ENCODE results near the gene PCCA.
"Not testable (repeated sequence)": the region's sequence is repeated elsewhere in the genome, so short reads cannot be mapped to it uniquely, and the experiment has no call there.

PCCA gene

GRCh38 chr13:100139817-100140216 lies 50.9 kb downstream of the PCCA start:
- no peaks in the 10 kb centered on the region for H3K4me1 ChIP-seq (ENCODE audit: control insufficient read depth, insufficient read depth, low read length, poor library complexity, severe bottlenecking)
- H3K27ac ChIP-seq (ENCODE audit: low read depth, low read length, severe bottlenecking) = no peak overlapping the region
- H3K9me3 ChIP-seq (ENCODE audit: control insufficient read depth, low read length) = no peaks in the 10 kb centered on the region
- WGBS, 2 experiments (ENCODE audit: insufficient coverage in 2 of 2) = no CpG with 5 or more reads among the region's 1 CpG
- H3K4me3 ChIP-seq (ENCODE audit: extremely low read depth, insufficient read depth, low read length, poor library complexity, severe bottlenecking) = no peak overlapping the region
- peaks cover 10% of the 10 kb centered on the region for H3K36me3 ChIP-seq (ENCODE audit: control insufficient read depth, insufficient read depth, low read length)

DNA sequence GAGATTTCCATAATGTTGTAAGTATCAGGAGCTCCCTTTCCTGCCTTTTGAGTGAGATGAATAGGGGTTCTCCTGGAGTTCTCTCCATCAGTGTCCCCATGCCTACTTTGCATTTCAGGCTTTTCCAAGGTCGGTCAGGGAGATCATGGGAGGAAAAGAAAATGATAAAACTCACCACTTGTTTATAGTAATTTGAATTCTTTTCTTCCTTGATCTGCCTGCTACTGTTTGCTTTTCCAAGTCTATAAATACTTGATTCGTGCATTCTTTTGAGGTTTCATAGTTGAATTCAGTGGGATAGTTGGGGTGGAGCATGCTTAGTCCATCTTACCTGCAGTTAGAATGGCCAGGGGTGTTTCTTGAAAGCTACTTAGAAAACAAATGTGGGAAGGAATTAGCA lies 51.5 kb downstream of the PCCA start:
- no peak overlapping the region for H3K27ac ChIP-seq (ENCODE audit: low read depth, low read length, severe bottlenecking)
- no CpG with 5 or more reads among the region's 2 CpGs for WGBS, 2 experiments (ENCODE audit: insufficient coverage in 2 of 2)
- no peak overlapping the region for H3K4me3 ChIP-seq (ENCODE audit: extremely low read depth, insufficient read depth, low read length, poor library complexity, severe bottlenecking)
- H3K9me3 ChIP-seq (ENCODE audit: control insufficient read depth, low read length) = no peaks in the 10 kb centered on the region
- no peaks in the 10 kb centered on the region for H3K4me1 ChIP-seq (ENCODE audit: control insufficient read depth, insufficient read depth, low read length, poor library complexity, severe bottlenecking)
- H3K36me3 ChIP-seq (ENCODE audit: control insufficient read depth, insufficient read depth, low read length) = peaks cover 15% of the 10 kb centered on the region

GRCh38 chr13:100141461-100141961 lies 52.6 kb downstream of the PCCA start:
- 93 to 100% methylated on average over 2 to 3 of the region's 5 CpGs for whole genome bisulfite sequencing, 2 experiments (ENCODE audit: insufficient coverage in 2 of 2)
- peaks cover 15% of the 10 kb centered on the region for H3K36me3 ChIP-seq (ENCODE audit: control insufficient read depth, insufficient read depth, low read length)
- H3K4me1 ChIP-seq (ENCODE audit: control insufficient read depth, insufficient read depth, low read length, poor library complexity, severe bottlenecking); H3K27ac ChIP-seq (ENCODE audit: low read depth, low read length, severe bottlenecking); H3K9me3 ChIP-seq (ENCODE audit: control insufficient read depth, low read length); H3K4me3 ChIP-seq (ENCODE audit: extremely low read depth, insufficient read depth, low read length, poor library complexity, severe bottlenecking): not testable (repeated sequence)

- H3K36me3 ChIP-seq (ENCODE audit: control insufficient read depth, insufficient read depth, low read length) = peaks cover 22% of the 10 kb centered on the region
- no peak overlapping the region for H3K27ac ChIP-seq (ENCODE audit: low read depth, low read length, severe bottlenecking)
- WGBS, 2 experiments (ENCODE audit: insufficient coverage in 2 of 2) = no CpG with 5 or more reads among the region's 3 CpGs
- H3K4me3 ChIP-seq (ENCODE audit: extremely low read depth, insufficient read depth, low read length, poor library complexity, severe bottlenecking) = no peak overlapping the region
- no peaks in the 10 kb centered on the region for H3K9me3 ChIP-seq (ENCODE audit: control insufficient read depth, low read length)
- H3K4me1 ChIP-seq (ENCODE audit: control insufficient read depth, insufficient read depth, low read length, poor library complexity, severe bottlenecking) = no peaks in the 10 kb centered on the region
These were observed 57.6 kb downstream of the PCCA start for GRCh38 chr13:100146534-100146933.

- whole genome bisulfite sequencing, 2 experiments (ENCODE audit: insufficient coverage in 2 of 2) = 100% methylated on average over 2 of the region's 4 CpGs; no CpG with 5 or more reads in 1 of the 2 experiments
- peaks cover 19% of the 10 kb centered on the region for H3K36me3 ChIP-seq (ENCODE audit: control insufficient read depth, insufficient read depth, low read length)
- no peak overlapping the region for H3K4me3 ChIP-seq (ENCODE audit: extremely low read depth, insufficient read depth, low read length, poor library complexity, severe bottlenecking)
- H3K9me3 ChIP-seq (ENCODE audit: control insufficient read depth, low read length) = no peaks in the 10 kb centered on the region
- no peak overlapping the region for H3K27ac ChIP-seq (ENCODE audit: low read depth, low read length, severe bottlenecking)
- no peaks in the 10 kb centered on the region for H3K4me1 ChIP-seq (ENCODE audit: control insufficient read depth, insufficient read depth, low read length, poor library complexity, severe bottlenecking)
These were observed 58.9 kb downstream of the PCCA start for GRCh38 chr13:100147825-100148224.

DNA sequence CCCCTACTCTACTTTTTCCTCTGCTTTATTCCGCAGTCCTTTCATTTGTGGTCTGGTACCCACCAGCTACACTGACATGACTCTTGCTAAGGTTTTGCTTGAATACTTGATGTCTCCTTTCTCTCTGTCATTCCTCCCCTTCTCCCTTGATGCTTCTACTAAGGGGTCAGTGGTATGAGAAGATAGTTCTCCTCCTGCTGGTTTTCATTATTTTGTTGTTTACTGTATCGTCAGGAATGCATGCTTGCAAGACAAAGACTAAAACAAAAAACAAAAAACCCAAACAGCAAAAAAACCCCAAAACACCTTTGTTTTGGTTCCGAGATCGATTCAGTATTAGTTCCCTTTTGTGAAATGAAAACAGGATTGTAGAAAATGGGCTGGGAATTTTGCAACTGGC lies 59.5 kb downstream of the PCCA start:
- WGBS, 2 experiments (ENCODE audit: insufficient coverage in 2 of 2) = 90% methylated on average over 2 of the region's 4 CpGs; no CpG with 5 or more reads in 1 of the 2 experiments
- H3K36me3 ChIP-seq (ENCODE audit: control insufficient read depth, insufficient read depth, low read length) = peaks cover 19% of the 10 kb centered on the region
- no peaks in the 10 kb centered on the region for H3K9me3 ChIP-seq (ENCODE audit: control insufficient read depth, low read length)
- no peak overlapping the region for H3K27ac ChIP-seq (ENCODE audit: low read depth, low read length, severe bottlenecking)
- no peak overlapping the region for H3K4me3 ChIP-seq (ENCODE audit: extremely low read depth, insufficient read depth, low read length, poor library complexity, severe bottlenecking)
- no peaks in the 10 kb centered on the region for H3K4me1 ChIP-seq (ENCODE audit: control insufficient read depth, insufficient read depth, low read length, poor library complexity, severe bottlenecking)

- Histone ChIP-seq H3K27ac (ENCODE audit: low read depth, low read length, severe bottlenecking) (no peak overlapping the region), H3K4me1 (ENCODE audit: control insufficient read depth, insufficient read depth, low read length, poor library complexity, severe bottlenecking) (no peaks in the 10 kb centered on the region), H3K4me3 (ENCODE audit: extremely low read depth, insufficient read depth, low read length, poor library complexity, severe bottlenecking) (no peak overlapping the region), H3K9me3 (ENCODE audit: control insufficient read depth, low read length) (no peaks in the 10 kb centered on the region), H3K36me3 (ENCODE audit: control insufficient read depth, insufficient read depth, low read length) (peaks cover 15% of the 10 kb centered on the region)
- 83 to 90% methylated on average over 2 of the region's 4 CpGs for WGBS, 2 experiments (ENCODE audit: insufficient coverage in 2 of 2)
These were observed 60.5 kb downstream of the PCCA start for GRCh38 chr13:100149389-100149788.

GRCh38 chr13:100150711-100151110 lies 61.8 kb downstream of the PCCA start:
- H3K4me1 ChIP-seq (ENCODE audit: control insufficient read depth, insufficient read depth, low read length, poor library complexity, severe bottlenecking); H3K4me3 ChIP-seq (ENCODE audit: extremely low read depth, insufficient read depth, low read length, poor library complexity, severe bottlenecking); H3K27ac ChIP-seq (ENCODE audit: low read depth, low read length, severe bottlenecking); H3K9me3 ChIP-seq (ENCODE audit: control insufficient read depth, low read length): not testable (repeated sequence)
- 96 to 97% methylated on average over 16 of the region's 16 CpGs for WGBS, 2 experiments (ENCODE audit: insufficient coverage in 2 of 2)
- H3K36me3 ChIP-seq (ENCODE audit: control insufficient read depth, insufficient read depth, low read length) = peaks cover 12% of the 10 kb centered on the region

- peaks cover 16% of the 10 kb centered on the region for H3K36me3 ChIP-seq (ENCODE audit: control insufficient read depth, insufficient read depth, low read length)
- no peaks in the 10 kb centered on the region for H3K9me3 ChIP-seq (ENCODE audit: control insufficient read depth, low read length)
- H3K4me1 ChIP-seq (ENCODE audit: control insufficient read depth, insufficient read depth, low read length, poor library complexity, severe bottlenecking) = no peaks in the 10 kb centered on the region
- WGBS, 2 experiments (ENCODE audit: insufficient coverage in 2 of 2) = 83 to 92% methylated on average over 4 of the region's 6 CpGs
- no peak overlapping the region for H3K4me3 ChIP-seq (ENCODE audit: extremely low read depth, insufficient read depth, low read length, poor library complexity, severe bottlenecking)
- H3K27ac ChIP-seq (ENCODE audit: low read depth, low read length, severe bottlenecking) = no peak overlapping the region
These were observed 66.0 kb downstream of the PCCA start for GRCh38 chr13:100154842-100155416.

DNA sequence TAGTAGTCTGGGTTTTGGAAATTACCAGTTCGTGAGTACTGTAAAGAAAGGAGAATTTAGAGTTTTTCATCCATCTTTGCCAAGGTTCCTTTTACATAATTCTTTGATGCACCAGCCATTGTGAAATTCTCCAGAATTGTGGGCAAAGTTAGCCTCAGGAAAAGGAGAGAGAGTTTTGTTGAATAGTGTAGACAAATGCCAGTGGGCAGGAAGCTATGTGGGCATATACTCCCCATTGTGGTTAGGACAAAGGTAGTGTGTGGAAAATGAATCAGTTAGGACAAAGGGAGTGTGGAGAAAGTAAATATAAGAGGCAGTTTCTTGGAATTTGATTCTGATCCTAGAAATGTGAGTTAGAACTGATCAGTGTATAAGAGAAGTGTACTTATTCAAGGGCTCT lies 67.9 kb downstream of the PCCA start:
- Histone ChIP-seq H3K4me1 (ENCODE audit: control insufficient read depth, insufficient read depth, low read length, poor library complexity, severe bottlenecking) (no peaks in the 10 kb centered on the region), H3K9me3 (ENCODE audit: control insufficient read depth, low read length) (no peaks in the 10 kb centered on the region), H3K4me3 (ENCODE audit: extremely low read depth, insufficient read depth, low read length, poor library complexity, severe bottlenecking) (no peak overlapping the region), H3K27ac (ENCODE audit: low read depth, low read length, severe bottlenecking) (no peak overlapping the region), H3K36me3 (ENCODE audit: control insufficient read depth, insufficient read depth, low read length) (peaks cover 14% of the 10 kb centered on the region)
- no CpG with 5 or more reads among the region's 1 CpG for WGBS, 2 experiments (ENCODE audit: insufficient coverage in 2 of 2)

DNA sequence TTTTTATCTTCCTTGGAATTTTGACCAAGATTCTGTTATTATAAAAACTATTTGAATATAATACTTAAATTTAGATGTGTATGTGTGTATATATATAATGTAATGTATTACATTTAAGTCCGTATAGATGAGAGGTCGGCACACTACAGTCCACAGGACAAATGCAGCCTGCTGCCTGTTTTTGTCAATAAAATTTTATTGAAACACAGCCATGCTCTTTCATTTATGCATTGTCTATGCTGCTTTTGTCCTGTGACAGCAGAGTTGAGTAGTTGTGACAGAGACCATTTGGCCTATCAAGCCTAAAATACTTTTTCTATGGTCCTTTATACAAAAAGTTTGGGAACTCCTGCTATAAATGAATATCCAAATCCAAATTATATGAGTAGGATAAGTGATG lies 69.7 kb downstream of the PCCA start:
- no CpG with 5 or more reads among the region's 2 CpGs for WGBS, 2 experiments (ENCODE audit: insufficient coverage in 2 of 2)
- Histone ChIP-seq H3K36me3 (ENCODE audit: control insufficient read depth, insufficient read depth, low read length) (peaks cover 14% of the 10 kb centered on the region), H3K4me3 (ENCODE audit: extremely low read depth, insufficient read depth, low read length, poor library complexity, severe bottlenecking) (no peak overlapping the region), H3K4me1 (ENCODE audit: control insufficient read depth, insufficient read depth, low read length, poor library complexity, severe bottlenecking) (no peaks in the 10 kb centered on the region), H3K27ac (ENCODE audit: low read depth, low read length, severe bottlenecking) (no peak overlapping the region), H3K9me3 (ENCODE audit: control insufficient read depth, low read length) (no peaks in the 10 kb centered on the region)

All from mesodermal cell (in vitro differentiated cells).